ENCODE measurements around the gene UGT2B10. TPM values are rescaled to one million over a fixed set of nuclear protein-coding genes. Genes with fewer than 3 reads are reported as not detected.

The UGT2B10 gene
- total and polyA plus RNA-seq, 2 donors from 2014 or later, result not detected

DNA sequence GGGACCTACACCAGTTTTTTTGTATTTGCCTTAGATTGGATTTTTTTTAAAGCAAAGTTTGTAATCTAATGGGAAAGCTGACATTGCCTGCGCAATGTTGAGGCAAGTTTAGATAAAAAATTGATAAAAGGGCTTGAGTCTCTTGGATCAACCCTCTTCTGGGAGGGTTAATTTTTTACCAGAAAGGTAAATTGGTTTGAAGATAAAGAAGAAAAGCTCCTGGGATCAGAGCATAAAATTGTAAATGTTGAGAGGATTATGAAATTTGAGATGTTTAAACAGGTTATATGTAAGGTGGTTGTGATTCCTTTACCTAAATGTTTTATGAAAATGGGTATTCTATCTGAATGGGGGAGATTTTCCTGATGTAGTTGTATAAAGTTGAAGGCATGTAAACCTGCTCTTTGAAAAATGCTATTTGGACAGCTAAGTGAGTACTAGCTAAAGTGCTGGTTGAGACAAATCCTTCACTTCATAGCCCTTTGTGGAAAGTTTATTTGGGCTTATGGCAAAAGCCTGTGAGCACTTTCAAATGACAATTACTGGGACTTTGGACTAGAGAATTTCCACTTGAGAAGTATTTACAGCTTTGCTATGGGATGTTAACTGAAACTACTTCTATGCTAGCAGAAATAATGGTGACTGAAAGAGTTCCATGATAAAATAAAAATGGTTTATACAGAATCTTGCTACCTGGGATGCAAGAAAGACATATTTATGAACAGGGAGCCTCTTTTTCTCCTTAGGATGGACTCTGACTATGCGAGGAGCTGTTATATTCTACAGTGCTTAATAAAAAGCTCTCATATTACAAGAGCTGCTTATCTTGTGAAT, 56.2 kb downstream of the UGT2B10 start:
- Histone ChIP-seq H3K9ac (ENCODE audit: low read length in 3 of 3) (no peak overlapping the region), H3K4me1 (ENCODE audit: control insufficient read depth in 2 of 3, insufficient read depth in 2 of 3, low read depth in 1 of 3, low read length in 3 of 3) (peaks cover 0 to 9% (median 0%) of the 10 kb centered on the region in 3 donors), H3K27ac (ENCODE audit: low read depth in 2 of 2, low read length in 2 of 2) (no peak overlapping the region), H3K36me3 (ENCODE audit: control insufficient read depth in 2 of 3, insufficient read depth in 3 of 3, low read length in 3 of 3) (no peaks in the 10 kb centered on the region), H3K27me3 (ENCODE audit: control insufficient read depth, insufficient read depth, low read length) (no peaks in the 10 kb centered on the region), H3K4me3 (ENCODE audit: low read length in 3 of 3) (no peak overlapping the region), H3K9me3 (ENCODE audit: control insufficient read depth in 2 of 3, insufficient read depth in 1 of 3, low read length in 3 of 3) (no peaks in the 10 kb centered on the region)
- no peak for TF ChIP-seq CTCF (IDR thresholded peaks at IDR 0.05; ENCODE audit: borderline replicate concordance, extremely low read depth, insufficient read depth)
- intact Hi-C loops (cut with DNase I), result no loop called here
- DNase-seq (peak in 2 of 5 donors; percentile 43 to 48), FAIRE-seq (no peak)

DNA sequence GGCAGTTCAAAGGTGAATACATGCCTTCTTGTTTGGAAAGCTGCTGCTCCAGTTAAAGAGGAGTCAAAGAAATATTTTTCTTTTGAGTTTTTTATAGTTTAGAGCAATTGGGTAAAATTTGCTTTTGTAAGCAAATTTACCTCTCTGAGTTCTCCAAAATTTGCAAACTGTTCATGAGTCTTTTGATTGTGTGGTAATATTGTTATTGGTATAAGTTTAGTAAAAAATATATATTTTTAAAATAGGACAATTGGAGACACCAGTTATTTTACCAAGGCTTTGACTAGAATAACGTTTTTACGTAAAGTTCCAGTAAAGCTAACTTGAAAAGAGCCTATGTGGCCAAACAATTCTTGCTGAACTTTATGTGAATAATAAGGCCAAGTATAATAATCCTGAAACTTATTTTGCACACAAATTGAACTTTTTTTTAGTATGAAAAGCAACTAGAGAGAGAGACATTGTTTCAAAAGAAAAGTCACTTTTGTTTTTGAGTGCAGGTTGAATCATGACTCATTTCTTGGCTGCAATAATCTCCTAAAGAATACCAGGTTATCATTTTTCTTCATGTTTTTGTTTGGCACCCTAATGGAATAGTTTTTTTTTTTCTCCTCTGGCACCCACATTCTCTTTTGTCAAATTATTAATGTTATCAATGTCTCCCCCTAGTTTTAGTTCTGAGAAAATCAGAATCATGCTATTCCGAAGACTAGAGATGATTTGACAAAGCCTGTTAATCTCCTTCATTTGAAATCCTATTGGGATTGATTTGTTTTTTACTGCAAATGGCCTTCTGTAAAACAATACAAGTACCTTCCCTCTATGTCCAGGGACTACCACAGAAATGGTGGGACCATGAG, 57.1 kb downstream of the UGT2B10 start:
- no peaks in the 10 kb centered on the region for H3K36me3 ChIP-seq (ENCODE audit: control insufficient read depth in 2 of 3, insufficient read depth in 3 of 3, low read length in 3 of 3)
- no peak overlapping the region for H3K4me3 ChIP-seq (ENCODE audit: low read length in 3 of 3)
- intact Hi-C loops (cut with DNase I), result no loop called here
- no peak for TF ChIP-seq CTCF (IDR thresholded peaks at IDR 0.05; ENCODE audit: borderline replicate concordance, extremely low read depth, insufficient read depth)
- no peaks in the 10 kb centered on the region for H3K9me3 ChIP-seq (ENCODE audit: control insufficient read depth in 2 of 3, insufficient read depth in 1 of 3, low read length in 3 of 3)
- H3K27me3 ChIP-seq (ENCODE audit: control insufficient read depth, insufficient read depth, low read length), result no peaks in the 10 kb centered on the region
- peaks cover 0 to 9% (median 0%) of the 10 kb centered on the region in 3 donors for H3K4me1 ChIP-seq (ENCODE audit: control insufficient read depth in 2 of 3, insufficient read depth in 2 of 3, low read depth in 1 of 3, low read length in 3 of 3)
- FAIRE-seq, result no peak
- DNase-seq, result no peak
- H3K27ac ChIP-seq (ENCODE audit: low read depth in 2 of 2, low read length in 2 of 2), result no peak overlapping the region
- H3K9ac ChIP-seq (ENCODE audit: low read length in 3 of 3), result no peak overlapping the region

- no peak for FAIRE-seq
- Histone ChIP-seq H3K4me3 (ENCODE audit: low read length in 3 of 3) (no peak overlapping the region), H3K9ac (ENCODE audit: low read length in 3 of 3) (no peak overlapping the region), H3K27ac (ENCODE audit: low read depth in 2 of 2, low read length in 2 of 2) (no peak overlapping the region), H3K9me3 (ENCODE audit: control insufficient read depth in 2 of 3, insufficient read depth in 1 of 3, low read length in 3 of 3) (no peaks in the 10 kb centered on the region), H3K4me1 (ENCODE audit: control insufficient read depth in 2 of 3, insufficient read depth in 2 of 3, low read depth in 1 of 3, low read length in 3 of 3) (peaks cover 0 to 9% (median 0%) of the 10 kb centered on the region in 3 donors), H3K27me3 (ENCODE audit: control insufficient read depth, insufficient read depth, low read length) (no peaks in the 10 kb centered on the region), H3K36me3 (ENCODE audit: control insufficient read depth in 2 of 3, insufficient read depth in 3 of 3, low read length in 3 of 3) (no peaks in the 10 kb centered on the region)
- TF ChIP-seq CTCF (IDR thresholded peaks at IDR 0.05; ENCODE audit: borderline replicate concordance, extremely low read depth, insufficient read depth), result no peak
- no peak for DNase-seq
- intact Hi-C loops (cut with DNase I), result no loop called here
Observed at GRCh38 chr4:68874507-68874906, 58.7 kb downstream of the UGT2B10 start.

Data from kidney (tissue), 14 donors.